ENCODE measurements around the gene ST8SIA4.

The ST8SIA4 gene

DNA sequence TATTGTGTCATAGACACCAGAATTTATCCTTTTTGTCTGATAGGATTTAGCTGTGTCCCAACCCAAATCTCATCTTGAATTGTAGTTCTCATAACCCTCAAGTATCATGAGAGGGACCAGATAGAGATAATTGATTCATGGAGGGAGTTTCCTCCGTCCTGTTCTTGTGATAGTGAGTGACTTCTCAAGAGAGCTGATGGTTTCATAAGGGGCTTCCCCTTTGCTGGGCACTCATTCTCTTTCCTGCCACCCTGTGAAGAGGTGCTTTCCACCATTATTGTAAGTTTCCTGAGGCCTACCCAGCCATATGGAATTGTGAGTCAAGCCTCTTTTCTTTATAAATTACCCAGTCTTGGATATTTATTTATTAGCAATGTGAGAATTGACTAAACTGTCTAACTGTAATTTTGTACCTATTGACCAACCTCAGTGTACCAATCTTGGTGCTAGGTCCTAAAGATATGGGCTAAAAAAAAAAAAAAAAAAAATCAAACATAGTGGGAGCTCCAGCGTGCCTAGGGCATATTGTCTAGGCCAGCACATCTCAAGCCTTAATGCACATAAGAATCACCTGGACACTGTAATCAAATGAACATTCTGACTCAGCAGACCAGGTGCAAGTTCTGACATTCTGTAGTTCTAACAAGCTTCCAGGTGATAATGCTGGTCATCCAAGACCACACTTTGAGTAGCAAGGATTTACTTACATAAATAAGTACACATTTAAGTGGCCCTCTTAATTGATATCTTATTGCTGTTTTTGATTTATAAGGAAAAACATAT is 30.5 kb downstream of the ST8SIA4 start:
- no peak for DNase-seq (ENCODE audit: low spot score)

DNA sequence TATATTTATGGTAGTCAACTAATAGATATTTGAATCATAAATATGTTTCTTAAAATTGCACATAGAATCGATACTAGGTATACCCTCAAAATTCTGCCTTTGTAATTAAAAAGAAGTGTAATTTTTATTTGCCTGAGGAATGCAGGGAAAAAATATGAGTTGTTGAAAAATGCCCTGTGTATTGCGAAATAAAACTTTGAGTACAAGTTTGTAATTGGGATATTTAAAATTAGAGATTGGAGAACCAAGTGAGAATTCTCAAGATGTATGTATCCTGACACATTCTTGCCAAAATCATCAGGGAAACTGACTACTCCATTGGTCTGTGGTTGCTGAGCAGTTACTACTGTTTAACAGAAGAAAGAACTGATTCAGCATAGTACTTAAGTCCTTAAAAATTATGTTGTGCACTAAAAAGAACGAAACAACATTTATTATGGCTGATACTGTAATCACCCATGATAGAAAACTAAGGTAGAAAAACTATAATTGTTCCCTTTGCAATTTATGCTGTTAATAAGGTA is 36.0 kb downstream of the ST8SIA4 start:
- DNase-seq (ENCODE audit: low spot score), result no peak

DNA sequence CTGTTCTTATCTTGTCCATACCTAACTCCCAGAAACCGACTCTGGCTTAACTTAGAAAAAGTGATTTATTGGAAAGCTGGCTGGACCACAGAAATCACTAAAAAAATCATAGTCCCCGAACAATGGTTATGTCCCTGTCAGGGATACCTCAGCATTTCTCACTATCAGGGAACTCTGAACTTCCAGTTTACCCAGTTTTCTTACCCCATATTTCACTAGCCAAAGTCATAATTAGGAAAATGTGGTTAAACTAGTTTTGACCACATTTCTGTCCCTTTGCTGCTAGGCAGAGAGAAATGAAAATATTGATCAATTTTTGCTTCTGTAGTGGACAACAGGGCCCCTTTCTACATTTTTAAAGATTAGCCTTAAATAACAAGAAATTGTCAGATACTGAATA is 38.2 kb downstream of the ST8SIA4 start:
- DNase-seq (ENCODE audit: low spot score), result no peak

DNA sequence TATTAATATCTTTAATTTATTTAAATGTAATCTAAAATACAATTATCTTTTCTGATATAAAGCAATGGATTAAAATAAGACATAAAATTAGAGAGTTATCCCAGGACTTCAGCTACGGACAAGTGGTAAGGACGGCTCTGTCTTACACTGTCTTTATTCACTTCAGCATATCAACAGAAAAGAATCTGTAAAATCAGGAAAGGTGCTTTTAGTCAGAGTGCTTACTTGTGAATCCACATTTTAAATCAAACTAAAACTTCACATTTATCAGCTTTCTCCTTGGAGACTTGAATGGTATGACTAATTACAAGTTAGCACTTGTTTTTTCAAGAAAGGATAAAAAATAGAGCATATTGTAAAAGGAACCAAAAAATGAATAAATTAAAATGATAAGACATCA is 39.3 kb downstream of the ST8SIA4 start:
- DNase-seq (ENCODE audit: low spot score), result no peak

DNA sequence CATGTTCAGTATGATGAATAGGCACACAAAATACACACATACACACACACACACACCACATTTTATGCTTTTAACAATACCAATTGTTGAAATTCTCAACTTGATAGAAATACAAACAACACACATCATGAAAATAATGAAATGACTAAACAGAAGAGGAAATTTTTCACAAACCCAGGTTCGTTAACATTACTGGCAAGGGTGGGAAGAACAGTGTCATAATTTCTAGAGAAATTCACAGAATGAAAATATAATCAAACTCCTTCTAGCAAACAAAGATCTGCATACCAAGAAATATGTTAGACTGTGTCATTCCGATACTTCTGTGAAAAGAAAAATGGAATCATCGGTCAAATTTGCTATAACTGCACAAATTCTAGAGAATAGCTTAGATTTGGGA is 41.9 kb downstream of the ST8SIA4 start:
- no peak for DNase-seq (ENCODE audit: low spot score)

DNA sequence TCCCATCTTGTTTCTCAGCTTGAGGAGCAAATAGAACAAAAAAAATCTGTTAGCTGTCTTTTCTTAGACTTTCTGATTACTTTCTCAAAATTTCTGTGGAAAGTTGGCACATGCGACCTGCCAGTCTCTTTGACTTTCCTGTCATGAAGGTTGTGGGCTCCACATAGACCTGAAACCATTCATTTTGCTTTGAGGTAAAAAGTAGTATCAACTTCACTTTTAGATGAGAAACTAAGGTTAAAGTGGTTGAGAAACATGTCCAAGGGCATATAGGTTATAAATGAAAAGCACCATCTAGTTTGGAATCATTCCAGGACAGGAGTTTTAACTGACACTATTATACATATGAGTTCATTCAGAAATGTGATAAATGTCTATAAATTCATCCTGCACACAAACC is 42.7 kb downstream of the ST8SIA4 start:
- DNase-seq (ENCODE audit: low spot score), result no peak

DNA sequence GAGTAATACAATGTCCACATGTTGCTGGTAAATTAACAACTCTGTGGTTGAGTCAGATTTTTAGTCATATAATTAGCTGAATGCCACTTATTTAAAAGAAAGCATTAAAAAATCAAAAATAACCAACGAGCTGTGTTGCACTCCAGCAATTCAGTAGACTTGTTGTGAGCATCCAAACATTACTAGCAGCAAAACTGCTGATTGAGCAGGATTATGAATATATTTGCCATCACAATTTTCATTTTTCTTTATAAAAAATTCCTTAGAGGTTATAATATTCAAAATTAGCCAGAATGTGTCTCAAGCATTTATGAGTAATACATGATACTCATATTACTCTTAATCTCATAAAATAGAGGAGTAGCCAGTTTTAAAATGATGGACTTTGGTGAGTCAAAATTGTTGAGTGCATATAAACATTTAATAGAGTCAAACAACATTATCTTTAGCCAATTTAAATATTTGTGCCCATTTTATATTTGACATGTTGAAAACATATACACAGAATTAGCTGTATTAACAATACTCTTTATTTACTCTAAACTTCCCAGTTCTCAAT is 44.0 kb downstream of the ST8SIA4 start:
- no peak for DNase-seq (ENCODE audit: low spot score)

DNA sequence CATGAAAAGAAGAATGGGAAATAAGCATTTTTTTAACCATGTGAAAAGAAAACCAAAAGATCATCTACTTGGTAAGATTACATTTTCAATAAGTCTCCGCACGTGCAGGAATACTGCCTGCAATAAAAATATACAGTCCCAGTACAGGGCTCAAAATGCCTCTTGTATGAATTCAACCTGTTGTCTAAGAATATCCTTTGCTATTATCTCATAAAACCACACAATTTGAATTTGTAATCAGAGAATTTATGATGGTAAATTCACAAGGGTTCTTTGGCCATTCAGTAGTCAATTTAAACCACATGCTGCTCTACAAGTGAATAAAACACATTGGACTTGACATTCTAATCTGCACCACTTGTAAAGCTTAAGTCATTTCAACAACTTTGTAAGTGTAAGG is 46.6 kb downstream of the ST8SIA4 start:
- no peak for DNase-seq (ENCODE audit: low spot score)

DNA sequence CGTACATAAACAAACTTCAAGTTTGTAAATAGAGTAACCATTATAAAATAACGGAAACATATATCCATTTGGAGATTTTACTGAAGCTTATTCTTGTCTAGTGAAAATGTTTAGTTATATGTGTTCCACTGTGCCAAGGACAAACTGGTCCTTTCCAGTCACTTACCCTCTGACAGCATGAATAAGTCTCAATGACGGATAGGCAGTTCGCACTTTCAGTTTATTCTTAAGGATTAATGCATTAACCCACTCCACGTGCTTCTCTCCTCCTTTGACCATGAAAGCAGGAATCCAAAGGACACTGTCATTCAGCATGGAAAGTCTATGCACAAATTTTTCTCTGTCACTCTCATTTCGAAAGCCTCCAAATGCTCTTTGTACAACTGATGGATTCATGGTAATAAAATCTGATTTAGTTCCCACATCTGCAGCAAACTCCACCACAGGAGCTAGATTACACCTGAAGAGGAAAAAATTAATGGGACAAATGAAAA is 47.1 kb downstream of the ST8SIA4 start:
- no peak for DNase-seq (ENCODE audit: low spot score)

DNA sequence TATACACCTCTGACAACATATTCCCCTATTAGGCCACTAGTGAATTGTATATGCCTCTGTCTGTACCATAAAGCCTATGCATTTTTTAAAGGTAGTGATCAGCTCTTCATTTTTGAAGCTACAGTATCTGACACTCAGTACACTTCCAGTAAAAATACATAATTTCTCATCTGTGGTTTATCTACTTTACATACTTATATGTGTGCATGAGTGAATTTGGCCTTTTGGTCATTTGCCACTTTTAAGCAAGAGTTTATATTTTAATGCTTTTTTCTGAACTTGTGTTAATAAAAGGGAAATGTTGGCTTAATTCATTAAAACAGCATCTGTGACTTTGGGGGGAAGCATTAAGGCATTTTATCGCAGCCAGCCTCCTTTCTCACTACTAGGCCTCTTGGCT is 47.8 kb downstream of the ST8SIA4 start:
- DNase-seq (ENCODE audit: low spot score), result no peak

DNA sequence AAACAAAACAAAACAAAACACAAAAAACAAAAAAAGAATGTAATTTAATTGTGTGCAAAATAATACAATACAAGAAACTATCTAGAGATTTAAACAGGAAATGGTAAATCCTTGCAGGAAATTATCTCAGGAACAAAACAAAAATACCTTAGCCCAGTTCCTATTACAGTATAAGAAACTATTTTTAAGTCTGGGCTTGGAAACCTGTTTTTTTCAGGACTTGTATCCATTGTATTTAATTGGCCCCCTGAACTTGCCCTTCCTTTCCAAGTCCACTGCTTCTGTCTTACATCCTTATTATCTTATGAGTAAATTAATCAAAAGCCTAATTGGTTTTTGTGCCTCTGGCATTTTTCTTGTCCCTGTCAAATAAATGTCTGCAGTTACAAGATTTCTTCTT is 48.5 kb downstream of the ST8SIA4 start:
- DNase-seq (ENCODE audit: low spot score), result no peak

DNA sequence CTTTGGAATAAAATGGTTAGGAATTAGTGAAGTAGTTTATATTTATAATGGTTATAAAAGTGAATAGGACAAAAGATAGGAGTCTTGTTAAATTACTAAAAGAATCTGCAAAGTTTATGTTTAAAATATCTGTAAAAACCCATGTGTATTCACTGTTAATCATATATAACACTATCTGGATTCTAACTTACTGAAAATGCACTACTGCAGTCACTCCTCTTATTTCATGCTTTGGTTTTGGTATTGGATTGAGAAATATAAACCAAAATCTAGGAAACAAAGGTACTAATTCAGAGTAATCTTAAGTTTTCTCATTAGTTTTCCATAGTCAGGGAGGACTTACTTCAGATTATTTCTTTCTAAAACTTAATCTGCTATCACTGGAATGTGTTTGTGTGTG is 49.5 kb downstream of the ST8SIA4 start:
- no peak for DNase-seq (ENCODE audit: low spot score)

DNA sequence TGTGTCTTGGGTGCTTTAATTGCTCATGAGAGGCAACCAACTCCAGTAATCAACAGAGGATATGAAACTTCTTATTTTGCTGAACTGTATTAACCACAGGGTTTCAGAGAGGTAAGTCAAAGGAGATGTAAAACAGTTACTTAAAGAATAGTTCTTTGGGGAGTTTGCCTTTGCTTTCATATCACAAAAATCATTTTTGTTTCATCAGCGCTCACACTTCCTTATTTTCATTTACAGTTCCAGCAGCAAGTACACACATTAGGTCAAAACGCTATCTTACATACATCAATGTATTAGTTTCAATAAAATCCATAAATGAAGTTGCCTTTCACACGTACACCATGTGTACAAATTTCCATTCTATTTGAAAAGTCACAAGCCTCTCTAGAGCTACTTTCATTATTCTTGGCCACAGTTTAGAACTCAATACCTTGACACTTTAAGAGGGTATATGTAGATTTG is 50.1 kb downstream of the ST8SIA4 start:
- no peak for DNase-seq (ENCODE audit: low spot score)

DNA sequence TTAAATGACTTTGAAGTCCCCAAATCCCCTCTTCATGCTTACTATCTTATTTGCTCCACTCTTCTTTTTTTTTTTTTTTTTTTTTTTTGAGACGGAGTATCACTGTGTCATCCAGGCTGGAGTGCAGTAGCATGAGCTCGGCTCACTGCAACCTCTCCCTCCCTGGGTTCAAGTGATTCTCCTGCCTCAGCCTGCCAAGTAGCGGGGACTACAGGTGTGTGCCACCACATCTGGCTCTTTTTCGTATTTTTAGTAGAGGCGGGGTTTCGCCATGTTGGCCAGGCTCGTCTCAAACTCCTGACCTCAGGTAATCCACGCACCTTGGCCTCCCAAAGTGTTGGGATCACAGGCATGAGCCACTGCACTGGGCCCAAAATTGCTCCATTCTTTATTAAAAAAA is 51.0 kb downstream of the ST8SIA4 start:
- no peak for DNase-seq (ENCODE audit: low spot score)

DNA sequence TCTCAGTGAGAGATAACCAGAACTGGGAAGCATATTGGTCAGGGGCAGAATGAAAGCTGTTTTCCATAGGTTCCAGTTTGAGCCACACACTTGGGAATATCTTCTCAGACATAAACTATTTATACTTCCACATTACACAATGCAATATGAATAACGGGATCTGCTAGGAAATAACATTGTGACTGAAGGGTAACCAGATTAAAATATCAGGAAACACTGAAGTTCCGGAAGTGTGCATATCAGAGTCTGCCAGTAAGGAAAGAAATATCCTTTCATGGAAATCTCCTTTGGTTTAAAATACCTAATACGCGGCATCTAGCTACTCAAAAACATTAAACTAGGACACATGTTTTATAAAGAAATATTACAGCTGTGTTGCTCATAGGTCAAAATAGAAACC is 56.3 kb downstream of the ST8SIA4 start:
- DNase-seq (ENCODE audit: low spot score), result no peak

DNA sequence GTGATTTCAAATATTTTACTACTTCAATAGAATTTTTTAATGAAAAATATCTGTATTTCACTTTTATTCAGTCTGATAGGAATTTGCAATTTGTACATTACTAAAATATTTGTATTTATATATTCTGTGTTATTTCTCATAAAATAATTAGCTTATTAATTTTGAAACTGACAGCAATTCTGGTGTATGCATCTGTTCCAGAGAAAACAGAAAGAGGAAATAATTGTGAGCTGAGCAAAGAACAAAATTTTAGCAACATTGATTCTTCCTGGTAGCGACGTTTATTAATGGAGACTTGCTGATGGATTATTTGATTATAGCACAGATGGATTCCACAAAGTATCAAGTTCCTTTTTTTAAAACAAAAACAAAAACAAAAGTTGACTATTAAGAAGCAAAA is 61.0 kb downstream of the ST8SIA4 start:
- no peak for DNase-seq (ENCODE audit: low spot score)

DNA sequence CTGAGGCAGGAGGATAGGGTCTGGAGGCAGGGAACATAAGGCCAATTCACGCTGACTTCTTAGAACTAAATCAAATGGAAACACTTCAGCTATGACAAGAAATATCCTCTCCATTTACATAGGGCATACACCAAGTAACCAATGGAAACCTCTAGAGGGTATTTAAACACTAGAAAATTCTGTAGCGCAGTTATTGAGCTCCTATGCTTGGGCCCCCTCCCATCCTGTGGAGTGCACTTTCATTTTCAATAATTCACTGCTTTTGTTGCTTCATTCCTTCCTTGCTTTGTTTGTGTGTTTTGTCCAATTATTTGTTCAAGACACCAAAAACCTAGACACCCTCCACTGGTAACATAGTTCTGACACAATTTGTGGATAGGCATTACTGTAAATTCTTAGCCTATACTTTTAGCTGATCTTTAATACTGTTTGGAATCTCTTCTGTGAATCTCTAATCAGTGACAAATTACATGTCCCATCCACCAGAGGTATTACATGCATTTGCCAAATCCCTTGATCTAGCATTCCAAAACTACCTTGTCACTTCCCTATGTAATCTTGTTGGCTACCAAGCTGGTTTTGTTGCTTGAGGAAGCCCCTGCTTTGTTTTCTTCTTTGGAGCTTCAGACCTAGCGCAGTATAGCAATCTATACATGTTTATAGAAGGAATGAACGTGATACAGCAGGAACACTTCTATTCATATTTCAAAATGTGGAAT is 61.6 kb downstream of the ST8SIA4 start:
- DNase-seq (ENCODE audit: low spot score), result no peak

DNA sequence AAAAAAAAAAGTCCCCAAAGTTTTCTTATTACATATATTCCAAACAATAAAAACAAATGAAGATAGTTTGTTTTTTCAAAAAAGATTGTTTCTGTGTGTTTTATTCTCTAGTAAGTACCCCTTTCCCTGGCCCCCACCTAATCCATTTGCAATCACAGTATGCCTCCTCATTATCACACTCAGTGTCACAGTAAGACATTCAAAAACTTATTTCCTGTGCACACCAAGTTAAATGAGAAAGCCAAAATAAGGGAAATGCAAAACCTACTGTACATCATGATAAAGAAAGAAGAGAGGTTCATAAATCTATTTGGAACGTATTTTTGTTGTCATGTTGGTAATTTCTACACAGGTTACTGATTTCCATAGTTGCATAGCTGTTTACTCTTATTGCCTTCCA is 62.3 kb downstream of the ST8SIA4 start:
- DNase-seq (ENCODE audit: low spot score), result no peak

DNA sequence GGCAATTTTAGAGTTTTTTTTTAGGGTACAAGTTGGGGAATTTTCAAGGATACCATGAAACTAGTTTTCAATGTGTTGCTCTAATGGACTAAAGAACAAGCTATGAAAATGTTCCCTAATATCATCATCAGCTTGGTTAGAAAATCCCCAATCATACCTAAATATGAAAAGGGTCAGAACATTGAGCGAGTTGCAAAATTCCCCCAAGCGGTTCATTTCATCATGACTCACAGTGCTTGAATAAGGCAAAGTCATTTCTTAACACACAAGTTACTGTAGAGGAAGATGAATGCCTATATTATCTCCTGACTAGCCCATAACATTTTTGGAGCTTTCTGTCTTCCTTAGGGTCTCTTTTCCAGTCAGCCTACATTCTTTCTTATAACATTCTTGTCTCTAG is 62.7 kb downstream of the ST8SIA4 start:
- no peak for DNase-seq (ENCODE audit: low spot score)

DNA sequence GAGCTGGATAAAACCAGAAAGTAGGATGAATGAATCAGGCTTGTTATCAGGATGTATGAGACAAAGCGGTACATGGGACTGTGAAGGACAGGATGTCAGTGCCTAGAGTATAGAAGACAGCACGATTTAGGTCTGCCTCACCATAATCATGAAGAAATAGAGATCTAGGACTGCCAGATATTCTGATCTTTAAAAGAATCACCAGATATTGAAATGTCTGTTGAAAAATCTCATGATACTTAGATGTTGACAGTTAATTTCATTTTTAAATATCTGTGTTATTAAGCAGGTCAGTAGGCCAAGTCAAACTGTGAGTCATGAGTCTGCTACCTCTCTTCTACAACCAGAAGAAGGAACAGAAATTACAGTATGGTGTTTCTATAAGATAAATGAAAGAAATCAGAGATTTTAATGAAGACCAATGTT is 65.0 kb downstream of the ST8SIA4 start:
- no peak for DNase-seq (ENCODE audit: low spot score)

DNA sequence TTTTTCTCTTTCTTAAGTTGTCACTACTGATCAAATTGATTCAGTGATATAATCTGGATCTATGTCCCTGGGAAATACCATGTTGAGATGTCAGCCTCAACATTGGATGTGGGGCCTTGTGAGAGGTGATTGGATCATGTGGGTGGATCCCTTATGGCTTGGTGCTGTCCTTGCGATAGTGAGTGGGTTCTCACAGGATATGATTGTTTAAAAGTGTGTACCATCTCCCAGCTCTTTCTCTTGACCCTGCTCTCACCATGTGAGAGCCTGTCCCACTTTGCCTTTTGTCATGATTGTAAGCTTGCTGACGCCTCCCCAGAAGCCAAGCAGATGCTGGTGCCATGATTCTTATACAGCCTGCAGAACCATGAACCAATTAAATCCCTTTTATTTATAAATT is 68.6 kb downstream of the ST8SIA4 start:
- no peak for DNase-seq (ENCODE audit: low spot score)

DNA sequence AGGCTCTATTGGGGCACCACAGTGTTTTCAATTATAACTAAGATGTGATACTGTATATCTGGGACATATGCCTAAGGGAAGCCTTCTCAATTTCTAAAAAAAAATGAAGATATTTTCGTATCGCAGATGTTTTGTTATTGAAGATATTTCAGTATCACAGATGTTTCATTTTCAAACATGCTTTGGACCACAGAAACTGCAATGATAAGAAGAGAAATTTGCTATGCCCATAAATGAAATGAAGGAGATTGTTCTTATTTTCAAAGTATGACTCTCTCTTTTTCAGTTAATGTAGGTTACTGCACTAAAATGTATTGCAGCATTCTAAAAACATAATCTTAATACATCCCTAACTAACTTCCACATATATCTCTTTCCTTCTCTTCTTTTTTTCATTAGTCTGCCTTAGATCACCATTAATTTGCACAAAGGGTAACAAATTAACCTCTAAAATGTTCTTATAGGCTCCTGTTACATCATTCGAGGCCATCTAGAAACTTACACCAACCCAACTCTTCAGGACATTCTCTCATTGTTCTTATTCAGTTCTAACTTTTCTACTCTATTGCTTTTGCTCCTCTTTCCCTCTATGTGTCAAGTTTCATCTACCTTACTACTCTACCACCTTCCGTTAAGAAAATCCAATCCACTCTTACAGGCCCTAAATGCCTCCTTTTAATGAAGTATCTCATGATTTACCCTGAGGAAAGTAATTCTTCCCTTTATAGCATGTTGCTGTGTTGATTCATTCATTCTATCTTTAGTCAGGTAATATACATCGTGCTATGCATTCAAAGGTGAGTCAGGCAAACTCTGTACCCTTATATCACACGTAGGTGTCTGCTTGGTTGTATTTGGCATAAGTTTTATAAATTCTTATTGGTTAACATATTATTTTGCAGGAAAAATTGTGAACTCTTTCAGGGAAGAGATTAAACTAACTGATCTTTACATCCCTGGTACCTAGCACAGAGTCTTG is 70.5 kb downstream of the ST8SIA4 start:
- DNase-seq (ENCODE audit: low spot score), result no peak

Data from putamen (tissue), 1 donor.